ENCODE measurements around the gene EPS8L1.

Gene EPS8L1

DNA sequence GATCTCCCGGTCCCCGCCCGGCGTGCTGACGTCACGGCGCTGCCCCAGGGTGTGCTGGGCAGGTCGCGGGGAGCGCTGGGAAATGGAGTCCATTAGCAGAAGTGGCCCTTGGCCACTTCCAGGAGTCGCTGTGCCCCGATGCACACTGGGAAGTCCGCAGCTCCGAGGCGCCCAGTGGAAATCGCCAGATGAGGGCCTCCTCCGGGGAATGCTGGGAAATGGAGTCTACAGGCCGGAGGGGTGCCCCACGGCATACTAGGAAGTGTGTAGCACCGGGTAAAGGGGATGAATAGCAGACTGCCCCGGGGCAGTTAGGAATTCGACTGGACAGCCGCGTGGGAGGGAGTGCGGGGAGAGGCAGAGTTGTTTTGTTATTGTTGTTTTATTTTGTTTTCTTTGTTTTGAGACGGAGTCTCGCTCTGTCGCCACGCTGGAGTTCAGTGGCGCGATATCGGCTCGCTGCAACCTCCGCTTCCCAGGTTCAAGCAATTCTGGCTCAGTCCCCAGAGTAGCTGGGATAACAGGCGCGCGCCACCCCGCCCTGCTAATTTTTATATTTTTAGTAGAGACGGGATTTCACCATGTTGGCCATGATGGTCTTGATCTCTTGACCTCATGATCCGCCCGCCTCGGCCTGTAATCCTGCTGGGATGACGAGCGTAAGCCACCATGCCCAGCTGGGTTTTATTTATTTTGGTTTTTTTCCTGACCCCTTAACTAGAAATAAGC is 42.2 kb downstream of the EPS8L1 start:
- DNase-seq: peak; percentile 96 to 98

DNA sequence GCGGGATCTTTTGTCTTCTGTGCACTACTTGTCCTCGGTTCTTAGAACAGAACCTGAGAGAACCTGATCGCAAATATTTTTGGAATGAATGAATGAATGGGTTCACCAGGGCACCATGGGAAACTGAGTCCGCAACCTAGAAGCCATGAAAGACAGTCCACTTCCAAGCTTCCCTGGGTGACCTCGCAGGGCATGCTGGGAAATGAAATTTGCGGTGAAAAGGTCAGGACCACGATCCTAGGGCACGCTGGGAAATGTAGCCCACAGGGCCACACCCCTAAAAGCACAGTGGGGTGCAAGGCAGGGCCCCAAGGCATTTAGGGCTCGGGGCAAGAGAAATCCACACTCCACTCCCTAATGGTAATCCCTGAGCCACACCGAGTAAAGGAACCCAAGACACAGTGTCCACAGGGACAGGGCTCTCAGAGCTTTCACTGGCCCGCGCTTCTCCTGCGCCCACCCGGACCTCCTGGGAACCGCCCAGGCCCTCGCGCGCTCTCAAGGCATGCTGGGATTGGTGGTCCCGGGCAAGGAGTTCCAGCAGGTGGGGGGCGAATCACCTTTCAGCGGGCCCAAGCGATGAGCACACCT is 42.8 kb downstream of the EPS8L1 start:
- DNase-seq: no peak

DNA sequence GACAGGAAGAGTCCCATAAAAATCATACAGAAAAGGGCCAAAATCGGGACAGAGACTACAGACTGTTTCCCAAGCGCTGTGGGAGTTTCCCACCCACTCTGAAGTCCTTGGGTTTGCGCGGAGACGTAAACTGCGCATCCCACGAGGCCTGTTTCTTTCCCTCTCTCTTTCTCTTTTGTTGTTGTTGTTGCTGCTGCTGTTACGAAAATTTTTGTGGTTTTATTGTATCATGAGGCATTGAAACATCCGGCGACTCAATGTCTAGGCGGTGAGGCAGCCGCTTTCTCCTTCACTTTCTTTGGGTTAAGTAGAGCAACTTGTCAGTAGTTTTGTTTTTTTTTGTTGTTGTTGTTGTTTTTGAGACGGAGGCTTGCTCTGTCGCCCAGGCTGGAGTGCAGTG is 43.4 kb downstream of the EPS8L1 start:
- DNase-seq: no peak

DNA sequence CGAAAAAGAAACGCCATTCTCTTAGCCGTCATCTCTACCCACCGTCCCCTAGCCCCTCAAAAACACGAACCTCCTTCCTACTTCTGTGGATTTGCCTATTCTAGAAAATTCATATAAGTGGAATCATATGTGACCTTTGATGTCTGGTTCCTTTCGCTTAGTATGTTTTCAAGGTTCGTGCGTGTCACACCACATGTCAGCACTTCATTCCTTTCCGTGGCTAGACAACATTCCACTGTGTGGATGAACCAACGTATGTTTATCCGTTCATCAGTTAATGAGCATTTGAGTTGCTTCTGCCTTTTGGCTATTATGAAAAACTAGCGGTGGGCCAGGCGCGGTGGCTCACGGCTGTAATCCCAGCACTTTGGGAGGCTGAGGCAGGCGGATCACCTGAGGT is 55.8 kb downstream of the EPS8L1 start:
- DNase-seq: no peak

DNA sequence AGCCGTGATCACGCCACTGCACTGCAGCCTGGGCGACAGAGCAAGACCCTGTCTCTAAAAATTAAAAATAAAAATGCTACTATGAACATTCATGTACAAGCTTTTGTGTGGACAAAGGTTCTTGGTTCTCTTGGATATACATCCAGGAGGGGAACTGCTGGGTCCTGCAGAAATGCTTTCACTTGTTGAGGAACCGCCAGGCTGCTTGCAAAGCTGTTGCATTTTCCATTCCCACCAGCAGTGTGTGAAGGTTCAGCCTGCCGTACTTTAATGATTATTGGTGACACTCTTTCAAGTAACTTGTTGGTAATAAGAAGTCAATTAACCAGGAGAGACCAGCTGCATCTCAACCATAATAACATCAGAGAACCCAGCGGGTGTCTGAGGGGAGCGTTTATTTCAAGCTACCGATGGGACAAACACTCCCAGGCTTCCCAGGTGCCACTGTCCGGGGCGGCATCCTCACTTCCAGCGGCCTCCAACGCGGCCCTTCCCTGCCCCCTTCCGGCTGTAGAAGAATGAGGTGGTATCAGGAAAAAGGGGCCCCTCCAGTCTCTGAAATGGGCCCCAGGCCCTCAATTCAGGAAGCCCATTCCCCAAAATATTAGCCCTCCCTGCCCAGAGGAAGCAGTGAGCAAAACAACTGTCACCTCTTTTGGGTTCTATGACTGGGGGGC is 56.9 kb downstream of the EPS8L1 start:
- no peak for DNase-seq

DNA sequence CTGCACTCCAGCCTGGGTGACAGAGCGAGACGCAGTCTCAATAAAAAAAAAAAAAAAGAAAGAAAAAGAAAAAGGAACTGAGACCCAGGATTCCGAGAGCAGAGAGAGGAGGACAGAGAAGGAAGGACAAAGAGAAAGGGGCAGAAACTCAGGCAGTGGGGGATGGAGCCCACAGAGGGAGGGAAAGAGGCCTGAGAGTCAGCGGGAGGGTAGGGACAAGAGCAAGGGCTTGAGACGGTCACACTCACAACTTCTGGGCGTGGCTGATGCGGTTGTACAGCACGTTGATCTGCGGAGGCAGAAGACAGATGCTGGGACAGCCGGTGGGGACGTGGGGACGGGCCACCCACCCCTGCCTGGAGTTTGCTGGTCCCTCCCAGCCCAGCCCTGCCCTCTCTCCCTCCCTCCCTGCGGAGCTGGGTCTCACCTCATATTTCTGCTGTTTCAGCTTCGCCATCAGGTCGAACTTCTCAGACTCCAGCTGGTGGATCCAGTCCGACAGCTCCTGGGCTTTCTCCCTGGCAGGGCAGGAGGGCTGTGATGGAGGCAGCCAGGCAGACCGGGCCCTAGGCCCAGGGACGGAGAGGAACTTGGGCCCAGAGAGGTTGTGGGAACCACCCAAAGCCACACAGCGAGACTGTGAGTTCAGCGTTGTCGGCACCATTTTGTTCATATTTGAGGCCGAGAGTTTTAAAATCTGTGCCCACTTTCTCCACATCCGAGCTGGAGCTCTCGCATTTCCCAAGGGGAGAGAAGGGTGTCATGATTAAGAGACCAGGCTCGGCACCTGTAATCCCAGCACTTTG is 58.2 kb downstream of the EPS8L1 start:
- DNase-seq: no peak

DNA sequence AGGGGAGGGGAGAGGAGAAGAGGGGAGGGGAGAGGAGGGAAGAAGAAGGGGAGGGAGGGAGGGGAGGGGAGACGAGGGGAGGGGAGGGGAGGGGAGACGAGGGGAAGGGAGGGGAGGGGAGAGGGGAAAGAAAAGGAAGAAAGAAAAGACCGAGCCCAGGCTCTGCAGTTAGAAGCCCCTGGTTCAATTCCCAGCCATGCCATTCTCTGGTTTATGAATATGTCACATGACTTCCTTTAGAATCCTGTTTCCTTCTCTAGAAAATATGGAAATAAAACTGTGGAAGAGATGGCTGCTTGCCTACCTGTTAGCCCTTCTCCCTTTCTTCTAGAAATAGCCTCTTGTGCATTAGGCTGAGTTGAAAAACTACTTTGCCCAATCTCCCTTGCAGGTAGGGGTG is 59.1 kb downstream of the EPS8L1 start:
- no peak for DNase-seq

DNA sequence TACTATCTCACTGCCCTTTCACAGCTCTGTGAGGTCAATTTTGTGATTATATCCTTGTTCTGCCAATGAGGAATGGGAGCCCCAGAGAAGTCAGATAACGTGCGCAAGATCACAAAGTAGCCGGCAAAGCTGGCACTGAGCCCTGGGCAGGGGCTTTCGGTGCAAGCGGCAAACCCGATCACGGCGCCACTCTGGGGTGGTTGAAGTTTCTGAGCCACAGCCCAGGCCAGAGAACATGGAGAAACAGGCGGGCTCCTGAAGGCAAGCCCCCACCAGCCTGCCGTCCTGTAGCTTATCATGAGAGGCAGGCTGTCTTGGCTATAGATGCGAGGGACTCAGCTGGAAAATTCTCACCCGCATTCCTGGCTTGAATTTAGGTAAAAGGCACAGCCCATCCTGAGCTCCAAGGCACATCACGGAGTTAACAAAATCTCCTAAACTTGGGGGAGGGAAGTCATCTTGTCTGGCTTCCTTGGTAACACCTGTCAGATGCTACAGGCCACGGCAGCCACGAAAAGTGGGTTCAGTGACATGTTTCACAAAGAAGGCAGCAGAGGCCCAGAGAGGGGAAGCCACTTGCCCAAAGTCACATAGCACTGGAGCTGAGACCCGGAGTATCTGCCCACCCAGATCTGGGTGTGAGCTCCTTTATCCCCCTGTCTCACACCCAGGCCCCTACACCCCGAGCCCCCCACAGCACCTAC is 60.9 kb downstream of the EPS8L1 start:
- DNase-seq: no peak
